SW480 (cell line): ENCODE measurements around the gene ZNF536.
"Not testable (repeated sequence)": the region's sequence is repeated elsewhere in the genome, so short reads cannot be mapped to it uniquely, and the experiment has no call there.

Source experiments
- DNase-seq: peaks from one replicate; pipeline ENCODE4 v3.0.0-alpha.2; 2016; ENCODE audit warnings: low spot score

ZNF536 gene

DNA sequence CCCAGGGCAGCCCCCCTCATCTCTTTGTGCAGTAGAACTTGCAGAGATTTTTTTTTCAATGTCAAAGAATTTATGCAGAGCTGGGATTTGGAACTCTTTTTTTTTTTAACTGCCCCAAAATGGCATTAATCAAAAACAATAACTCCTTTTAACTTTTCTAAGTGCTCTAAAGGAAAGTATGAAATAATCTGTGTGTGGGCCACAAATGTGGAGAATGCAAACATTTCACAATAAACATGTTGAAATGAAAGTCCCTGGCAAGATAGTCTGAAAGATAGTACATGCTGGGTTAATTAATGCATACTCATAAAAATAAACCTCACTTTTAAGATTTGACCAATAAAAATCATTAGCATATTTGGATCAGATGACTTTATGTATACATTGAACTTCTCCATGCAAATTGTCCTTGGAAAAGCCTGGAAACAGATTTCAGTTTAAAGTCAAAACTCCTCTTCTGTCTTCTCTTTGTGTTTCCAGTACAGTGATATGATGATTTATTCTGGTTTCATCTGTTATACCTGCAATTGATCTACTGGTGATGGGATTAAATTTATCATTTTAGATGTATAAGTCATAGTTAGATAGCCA, 30.5 kb upstream of the ZNF536 start:
- DNase-seq: no peak

DNA sequence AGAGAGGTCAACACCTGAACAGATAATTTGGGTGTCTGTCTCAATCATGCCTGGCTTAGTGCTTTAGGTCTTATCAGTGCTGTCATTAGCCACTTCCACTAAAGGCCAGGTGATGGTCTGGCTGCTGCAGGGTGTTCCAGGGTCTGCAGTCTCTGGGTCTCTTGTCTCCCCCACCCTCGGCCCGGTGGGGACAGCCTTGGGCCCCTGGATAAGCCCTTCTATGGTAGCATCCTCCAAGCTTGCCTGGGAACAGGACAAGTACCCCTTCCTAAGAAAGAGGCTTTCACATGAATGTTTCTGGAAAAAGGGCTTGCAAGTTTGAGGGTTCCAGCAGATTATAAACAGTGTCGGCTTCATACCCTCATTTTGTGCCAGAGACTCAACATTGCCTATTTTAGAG, 29.3 kb upstream of the ZNF536 start:
- DNase-seq: no peak

DNA sequence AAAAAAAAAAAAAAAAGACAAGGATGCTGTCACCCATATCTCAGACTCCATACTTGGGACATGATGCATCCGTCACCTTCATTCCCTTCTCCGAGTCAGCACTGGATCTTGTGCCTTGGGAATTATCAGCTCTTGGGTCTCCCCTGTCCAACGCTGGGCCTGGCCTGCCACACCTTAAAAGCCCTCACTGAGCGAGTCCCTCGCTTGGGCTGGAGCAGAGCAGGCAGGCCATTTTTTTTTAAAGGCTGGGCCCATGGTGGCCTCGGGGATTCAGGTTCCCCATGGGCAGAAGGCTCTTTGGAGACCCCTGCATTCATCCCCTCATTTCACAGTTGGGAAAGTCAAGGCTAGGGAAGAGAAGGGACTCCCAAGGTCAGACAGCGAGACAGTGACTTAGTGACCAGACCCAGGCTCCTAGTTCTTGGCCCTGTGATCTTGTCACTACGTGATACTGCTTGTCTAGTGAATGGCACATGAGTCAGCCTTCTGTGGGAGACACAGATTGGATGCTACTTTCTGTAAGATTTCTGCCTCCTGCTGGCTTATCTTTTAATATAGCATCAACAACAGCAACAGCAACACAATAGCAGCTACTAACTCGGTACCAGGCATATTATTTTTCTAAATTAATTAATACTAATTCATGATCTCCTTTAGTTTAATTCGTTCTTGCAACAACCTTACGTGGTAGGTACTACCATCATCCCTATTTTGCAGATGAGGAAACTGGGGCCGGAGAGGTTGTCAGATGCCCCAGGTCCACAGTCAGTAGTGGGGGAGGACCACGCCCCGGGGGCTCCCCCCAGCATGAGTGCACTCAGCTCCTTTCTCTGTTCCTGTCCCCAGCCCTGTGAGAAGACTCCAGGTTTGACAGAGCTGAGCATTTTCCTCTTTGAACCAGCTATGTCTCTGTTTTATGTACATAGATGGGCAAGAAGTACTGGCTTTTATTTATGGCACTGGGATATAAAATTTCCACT, 27.4 kb upstream of the ZNF536 start:
- no peak for DNase-seq

DNA sequence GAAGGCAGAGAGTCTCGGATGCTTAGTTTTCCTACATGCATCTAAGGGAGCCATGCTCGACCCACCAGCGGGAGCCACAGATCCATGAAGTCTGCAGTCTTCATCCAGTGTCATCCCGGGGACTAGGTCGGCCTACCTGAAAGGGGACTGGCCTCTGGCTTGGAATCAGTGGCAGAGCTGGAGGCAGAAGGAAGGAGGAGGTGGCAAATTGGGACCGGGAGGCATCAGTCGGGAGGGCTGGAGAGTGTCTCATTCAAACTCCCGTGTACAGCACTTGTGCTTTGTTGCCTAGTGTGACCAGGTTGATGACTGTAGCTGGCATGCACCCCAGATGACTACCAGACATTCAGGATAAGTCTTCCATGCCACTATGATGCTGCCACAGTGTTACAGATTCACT, 26.5 kb upstream of the ZNF536 start:
- no peak for DNase-seq

DNA sequence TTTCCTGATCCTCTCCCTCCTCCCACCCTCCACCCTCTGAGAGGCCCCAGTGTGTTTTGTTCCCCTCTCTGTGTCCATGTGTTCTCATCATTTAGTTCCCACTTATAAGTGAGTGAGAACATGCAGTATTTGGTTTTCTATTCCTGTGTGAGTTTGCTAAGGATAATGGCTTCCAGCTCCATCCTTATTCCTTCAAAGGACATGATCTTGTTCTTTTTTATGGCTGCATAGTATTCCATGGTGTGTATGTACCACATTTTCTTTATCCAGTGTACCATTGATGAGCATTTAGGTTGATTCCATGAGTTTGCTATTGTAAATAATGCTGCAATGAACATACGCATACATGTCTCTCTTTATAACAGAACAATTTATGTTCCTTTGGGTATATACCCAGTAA, 25.7 kb upstream of the ZNF536 start:
- DNase-seq: not testable (repeated sequence)

DNA sequence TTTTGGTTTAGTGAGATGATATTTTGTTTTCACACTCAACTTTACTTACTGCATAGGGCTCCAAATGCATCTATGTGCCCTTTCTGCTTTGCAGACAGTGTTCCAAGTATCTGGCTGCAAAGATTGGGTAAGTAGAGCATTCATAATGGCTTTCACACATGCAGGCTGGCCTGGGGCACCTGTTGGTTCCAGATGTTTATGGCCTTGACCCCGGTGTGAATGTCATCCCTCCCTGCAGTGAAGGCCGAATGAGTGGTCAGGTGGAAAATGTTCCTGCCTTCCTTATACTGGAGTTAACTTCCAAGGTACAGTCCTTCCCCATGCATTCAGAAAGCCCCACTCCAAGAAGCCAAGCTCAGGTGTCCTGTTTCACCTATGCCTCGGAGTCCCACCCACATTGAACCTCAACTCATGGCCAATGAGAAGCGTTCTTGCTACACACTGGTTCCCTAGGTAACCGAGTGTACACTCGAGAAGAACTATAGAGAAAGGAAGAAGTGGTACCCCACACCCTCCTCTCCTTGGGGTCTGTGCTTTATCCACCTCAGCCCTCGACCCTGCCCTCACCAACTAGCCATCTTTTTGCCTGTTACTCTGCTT, 23.0 kb upstream of the ZNF536 start:
- no peak for DNase-seq

DNA sequence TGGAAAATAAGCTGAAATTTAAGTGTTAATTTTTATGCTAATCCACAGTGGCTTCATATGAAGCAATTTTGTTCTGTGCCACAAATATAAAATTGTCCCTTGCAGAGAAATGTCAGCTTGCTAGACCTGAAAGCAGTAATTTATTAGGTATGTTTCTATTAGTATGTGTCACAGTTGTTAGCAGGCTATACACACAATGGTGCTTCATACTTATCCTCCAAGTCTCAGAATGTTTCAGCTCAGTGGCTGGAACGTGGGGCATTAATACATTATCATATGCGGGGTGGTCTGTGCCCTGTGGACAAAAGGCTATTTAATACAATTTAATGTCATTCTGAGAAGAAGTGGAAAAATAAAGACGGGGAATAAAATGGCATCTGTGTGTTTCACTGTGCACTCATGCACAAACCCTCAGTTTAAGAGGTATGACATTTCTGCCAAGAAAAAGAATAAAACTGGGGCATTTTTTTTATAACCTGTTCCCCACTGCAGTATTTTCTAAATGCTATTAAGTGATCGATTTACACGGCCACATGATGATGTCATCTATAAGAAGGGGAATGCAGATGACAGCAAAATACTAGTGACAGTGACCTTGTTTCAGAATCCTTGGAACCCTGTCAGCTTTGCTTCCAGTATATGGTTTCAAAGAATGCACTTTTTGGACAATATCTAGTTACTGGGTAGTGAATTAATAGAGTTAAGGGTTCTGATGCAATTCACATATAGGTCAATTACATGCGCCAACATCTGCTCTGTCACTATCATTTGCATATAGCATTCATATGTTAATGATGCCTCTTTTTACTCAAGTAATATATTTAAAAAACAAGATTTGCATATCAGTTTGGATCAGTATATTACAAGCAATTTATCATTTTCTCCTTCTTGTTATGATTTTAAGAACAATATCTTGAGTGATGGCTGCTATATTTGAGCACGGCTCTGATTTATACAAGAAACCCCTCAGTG, 21.2 kb upstream of the ZNF536 start:
- no peak for DNase-seq

DNA sequence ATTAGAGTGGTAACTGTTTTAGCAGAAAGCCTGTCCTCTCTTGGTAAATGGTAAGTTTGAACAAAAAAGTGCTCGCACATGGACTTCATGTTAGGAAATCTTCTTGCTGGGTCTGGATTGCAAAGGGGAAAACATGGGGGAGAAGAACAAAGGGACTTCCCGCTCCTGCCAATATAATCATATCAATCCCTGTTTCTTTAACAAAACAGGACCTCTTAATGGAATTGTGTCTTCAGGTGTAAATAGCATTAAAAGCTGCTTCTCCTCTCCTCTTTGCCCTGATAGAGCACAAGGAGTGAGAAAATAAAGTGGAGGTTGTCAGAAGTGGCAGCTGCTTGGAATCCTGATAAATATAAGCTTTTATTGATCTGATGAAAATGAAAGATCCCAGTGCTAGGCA, 20.4 kb upstream of the ZNF536 start:
- no peak for DNase-seq

DNA sequence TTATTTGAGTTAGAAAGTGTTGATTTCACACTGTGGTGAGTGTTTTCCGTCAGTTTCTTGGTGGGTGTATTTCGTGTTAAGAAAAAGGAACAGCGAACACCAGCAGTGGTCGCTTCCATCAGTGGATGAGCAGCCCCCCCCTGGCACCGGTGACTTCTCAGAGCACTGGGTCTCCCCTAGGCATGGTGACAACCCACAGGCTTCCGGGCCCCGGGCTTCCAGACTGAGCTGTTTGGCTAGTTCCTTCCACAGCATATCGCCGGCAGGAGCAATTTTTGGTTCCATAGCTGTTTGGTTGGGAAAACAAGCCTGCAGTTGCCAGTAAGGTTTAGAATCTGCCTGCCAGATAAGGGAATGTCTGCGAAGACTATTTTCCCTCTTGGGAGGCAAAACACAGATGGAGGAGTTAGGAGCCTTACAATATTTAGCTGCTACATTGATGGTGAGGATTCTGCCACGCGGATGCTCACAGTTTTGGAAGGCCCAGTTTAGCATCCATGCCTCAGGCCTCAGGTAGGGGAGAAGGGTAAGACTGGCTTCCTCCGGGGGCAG, 18.7 kb upstream of the ZNF536 start:
- DNase-seq: no peak

DNA sequence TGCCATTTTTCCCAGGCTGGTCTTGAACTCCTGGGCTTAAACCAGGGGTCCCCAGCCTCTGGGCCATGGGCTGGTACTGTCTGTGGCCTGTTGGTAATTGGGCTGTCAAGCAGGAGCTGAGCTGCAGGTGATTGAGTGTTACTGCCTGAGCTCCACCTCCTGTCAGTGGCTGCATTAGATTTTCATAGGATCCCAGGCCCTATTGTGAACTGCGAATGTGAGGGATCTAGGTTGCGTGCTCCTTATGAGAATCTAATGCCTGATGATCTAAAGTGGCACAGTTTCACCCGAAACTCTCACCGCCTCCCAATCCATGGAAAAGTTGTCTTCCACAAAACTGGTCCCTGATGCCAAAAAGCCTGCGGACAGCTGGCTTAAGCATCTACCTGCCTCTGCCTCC, 16.6 kb upstream of the ZNF536 start:
- DNase-seq: no peak

DNA sequence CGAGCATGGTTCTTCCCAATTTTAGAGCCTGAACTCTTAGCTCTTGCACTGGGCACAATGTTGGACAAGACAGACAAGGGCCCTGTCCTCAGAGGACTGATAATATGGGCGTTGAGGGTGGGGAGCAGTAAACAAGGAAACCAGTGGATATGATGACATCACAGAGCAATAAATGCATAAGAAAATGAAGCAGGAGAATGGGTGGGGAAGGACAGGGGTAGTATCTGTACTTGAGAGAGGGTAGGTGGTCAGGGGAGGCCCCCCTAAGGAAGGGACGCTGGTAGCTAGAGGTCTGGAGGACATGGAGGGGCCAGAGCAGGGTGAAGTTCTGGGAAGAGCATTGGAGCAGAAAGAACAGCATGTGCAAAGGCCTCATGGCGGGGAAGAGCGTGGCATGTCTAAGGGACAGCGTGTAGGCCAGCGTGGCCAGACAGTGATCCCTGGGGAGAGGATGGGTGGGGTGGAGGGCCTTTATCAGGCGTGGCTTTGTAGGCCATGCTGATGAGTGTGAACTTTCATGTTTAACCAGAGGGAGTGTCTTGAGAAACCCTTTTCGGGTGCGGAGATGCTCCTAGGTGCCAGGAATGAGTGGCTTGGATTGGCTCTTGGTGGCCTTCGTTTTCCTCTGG, 15.1 kb upstream of the ZNF536 start:
- no peak for DNase-seq

DNA sequence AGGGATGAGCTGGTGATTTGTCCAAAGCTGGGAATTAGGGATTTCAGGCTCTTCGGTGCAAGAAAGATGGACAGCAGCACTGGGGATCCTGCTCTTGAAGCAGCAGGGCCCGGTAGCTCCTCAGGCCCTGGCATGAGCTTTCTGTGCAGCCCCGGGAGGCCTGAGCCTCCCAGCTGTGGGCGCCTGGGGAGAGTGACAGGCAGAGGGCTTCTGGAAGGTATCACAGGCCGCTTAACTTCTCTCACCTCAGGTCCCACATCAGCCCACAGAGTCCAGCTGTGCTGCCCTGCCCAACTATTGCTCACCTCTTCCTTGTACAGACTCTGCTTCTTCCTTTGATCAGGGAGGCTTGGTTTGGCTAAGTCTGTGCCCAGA, 14.6 kb upstream of the ZNF536 start:
- no peak for DNase-seq

DNA sequence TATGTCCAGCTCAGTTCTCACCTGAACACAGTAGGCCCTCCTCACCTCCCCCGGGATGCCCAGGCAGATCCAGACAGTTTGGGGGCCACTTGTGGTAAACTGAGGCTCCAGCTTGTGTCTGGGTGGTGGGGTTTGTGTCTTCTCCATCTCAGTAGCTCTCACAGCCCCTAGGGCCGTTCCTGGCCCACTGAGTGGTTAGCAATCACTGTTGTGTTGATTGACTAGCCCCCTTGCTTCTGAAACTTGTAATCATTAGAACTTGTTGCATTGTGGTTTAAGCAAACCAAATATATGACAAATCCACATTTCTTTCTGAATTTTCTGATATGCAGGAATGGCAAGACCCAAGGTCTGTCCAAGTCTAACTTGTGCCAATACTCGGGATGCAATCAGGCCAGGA, 13.9 kb upstream of the ZNF536 start:
- DNase-seq: no peak

DNA sequence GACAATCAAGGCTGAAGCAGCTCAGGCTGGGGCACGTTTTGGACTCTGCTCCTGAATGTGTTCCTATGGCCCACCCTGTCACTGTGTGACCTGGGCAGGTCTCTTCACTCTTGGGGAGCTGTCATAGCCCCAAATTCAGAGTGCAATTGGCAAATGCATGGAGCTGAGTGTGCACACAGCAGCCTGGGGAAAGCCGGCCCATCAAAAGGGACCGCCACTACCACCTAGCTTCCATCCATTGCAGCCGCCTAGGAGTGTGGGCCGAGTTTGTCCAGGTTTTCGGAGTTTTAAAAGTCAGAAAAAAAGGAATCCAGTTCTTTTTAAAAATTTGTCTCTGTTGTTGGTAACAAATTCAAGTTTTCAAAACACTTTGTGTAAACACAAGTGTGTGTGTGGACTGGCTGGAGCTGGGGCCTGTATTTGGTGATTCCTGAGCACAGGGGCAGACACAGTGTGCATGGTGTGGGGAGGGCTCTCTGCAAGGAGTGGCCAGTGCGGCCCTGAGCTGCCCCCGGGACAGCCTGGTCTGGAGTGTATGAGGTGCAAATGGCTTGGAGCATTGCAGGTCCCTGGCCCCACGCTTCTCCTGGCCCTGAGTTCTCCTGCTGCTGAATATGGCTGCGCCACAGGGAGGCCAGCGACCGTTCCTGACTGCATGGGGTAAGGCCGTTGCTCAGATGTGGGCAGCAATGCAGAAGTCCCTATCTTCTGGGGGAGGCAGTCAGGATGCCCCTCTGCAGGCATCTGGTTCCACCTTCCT, 13.2 kb upstream of the ZNF536 start:
- no peak for DNase-seq

DNA sequence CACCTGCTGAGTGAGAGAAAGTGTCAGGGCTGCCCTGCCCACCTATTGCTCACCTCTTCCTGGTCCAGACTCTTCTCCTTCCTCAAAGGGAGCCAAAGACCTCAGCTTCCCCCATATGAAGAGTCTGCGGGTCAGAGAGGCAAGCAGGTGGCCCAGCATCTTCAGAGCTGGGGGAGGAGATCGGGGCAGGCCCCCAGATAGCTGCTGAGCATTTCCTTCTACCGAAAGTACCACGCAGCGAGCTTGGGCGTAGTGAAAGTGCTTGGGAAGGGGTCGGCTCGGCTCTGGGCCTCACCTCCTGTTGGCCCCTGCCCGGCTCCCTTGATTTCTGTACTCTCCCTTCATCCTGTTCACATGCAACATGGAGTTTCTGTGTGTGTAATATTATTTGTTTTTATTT, 12.2 kb upstream of the ZNF536 start:
- DNase-seq: no peak

DNA sequence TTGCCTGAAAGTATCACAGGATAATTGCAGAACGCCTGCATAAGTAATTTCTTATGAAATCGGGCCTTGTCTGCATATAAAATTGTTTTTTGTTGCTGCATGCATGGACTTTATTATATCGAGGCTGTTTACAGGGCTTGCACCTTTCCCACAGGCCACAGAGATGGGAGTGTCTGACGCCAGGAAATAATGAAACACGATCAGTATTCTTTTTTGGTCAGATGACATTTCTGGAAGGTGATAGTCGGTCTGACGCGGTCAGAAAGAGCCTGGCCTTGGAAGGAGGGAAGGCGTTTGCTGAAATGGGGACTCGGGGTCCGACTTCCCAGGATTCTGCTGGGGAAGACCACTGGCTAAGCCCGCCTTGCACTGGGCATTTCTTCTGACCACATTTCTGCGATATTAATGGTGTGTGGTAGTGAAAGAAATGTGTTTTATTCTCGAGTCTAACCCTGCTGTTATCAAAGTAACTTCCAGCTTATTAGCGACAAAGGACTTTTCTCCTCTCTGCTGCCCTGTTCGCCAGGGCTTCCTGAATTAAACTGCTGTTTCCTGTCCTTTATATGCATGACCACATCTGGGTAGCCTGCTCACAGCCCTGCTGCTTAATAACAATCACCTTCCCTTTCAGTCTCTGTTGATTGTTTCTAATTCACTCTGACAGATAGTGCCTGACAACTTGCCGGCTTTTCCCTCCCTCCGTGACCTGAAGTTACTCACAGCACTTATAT, 11.6 kb upstream of the ZNF536 start:
- DNase-seq: no peak

DNA sequence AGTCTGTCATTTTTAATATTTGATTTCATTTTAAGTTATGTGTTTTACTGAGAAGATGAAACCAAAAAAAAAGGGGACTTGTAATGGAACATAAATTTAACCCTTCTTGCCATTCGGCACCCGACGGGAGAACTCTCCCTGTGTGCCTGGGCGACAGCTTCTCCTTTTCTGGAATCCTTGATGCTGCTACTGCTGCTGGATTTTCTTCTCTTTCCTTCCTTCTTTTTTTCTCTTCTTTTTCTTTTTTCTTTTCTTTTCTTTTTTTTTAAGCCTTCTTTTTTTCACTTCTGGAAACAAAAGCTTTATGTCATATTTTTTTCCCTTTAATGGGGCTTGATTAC, 11.1 kb upstream of the ZNF536 start:
- no peak for DNase-seq

DNA sequence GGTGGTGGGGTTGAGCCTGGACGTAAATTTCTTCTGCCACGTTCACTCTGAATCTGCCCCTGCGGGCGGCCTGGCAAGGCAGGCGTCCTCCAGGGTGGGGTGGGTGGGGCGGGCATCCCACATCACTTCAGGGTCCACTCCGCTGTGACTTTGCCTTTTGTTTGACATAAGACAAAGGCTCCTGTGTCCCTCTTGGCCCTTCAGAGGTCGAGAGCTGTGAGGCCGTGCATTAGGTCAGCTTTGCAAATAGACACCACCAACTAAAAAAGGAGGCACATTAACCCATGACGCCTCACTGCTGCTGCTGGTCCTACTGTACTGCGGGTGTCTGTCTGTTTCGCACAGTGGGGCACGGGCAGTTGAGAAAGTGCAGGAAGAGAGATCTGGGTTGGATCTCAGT, 10.5 kb upstream of the ZNF536 start:
- DNase-seq: no peak

DNA sequence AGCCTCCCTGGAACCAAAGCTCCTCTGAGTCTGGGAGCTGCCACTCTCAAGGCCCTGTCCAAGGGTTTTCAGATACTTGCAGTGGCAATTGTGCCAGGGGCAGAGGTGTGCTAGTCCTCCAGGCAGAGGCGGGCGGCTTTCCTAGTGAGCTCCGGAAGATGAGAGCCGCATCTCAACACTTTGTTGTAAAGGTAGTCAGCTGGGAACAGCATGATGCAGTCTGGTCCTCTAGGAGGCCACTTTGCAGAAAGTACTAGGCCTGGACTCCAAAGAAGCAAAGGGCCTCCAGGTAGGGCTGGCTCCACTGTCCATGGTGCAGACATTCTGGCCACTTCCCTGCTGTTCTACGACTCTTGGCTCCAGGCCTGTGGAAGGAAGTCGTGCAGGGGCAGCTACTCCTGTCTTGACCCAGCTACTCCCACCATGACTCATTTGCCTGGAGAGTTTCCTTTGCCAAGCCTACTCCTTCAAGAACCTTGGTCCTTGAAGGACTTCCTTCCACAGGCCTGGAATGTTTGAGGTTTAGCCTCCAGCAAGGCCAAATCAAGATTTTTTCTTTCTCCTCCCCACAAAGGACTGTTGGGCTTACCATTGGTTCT, 9.9 kb upstream of the ZNF536 start:
- no peak for DNase-seq

DNA sequence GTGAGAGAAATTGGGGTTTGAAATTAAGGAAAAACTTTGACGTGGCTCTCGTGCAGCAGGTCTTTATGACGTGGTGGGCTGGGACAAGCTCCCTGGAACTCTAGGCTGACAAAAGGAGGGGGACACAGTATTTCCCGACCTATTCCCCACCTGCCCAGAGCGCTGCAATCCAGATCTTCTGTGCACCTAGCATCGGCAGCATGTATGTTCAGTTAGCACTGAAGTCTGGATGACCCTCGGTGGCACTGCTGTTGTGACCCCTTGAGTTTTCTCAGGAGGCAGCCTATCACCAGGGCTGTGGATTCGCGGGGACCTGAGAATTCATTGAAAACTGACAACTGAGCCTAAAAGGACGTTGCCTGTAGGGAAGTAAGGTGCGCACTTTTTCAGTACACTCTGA, 9.1 kb upstream of the ZNF536 start:
- DNase-seq: no peak
